Measurements from ENCODE around the gene RAB5B. TPM values are rescaled to one million over a fixed set of nuclear protein-coding genes. Genes with fewer than 3 reads are reported as not detected.

RAB5B gene, protein sequence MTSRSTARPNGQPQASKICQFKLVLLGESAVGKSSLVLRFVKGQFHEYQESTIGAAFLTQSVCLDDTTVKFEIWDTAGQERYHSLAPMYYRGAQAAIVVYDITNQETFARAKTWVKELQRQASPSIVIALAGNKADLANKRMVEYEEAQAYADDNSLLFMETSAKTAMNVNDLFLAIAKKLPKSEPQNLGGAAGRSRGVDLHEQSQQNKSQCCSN
- 100 to 1,000 TPM in 8 of 9 donors, 10 to 100 TPM in 1; 97.5 to 135 (median 119) TPM for total RNA-seq
- polyA plus RNA-seq: 10 to 100 TPM; 57.5 to 86.5 TPM
- long read RNA-seq, donor 1, full-length matches to known transcripts: 15 of 50 reads
- long read RNA-seq, donor 1, partial matches to known transcripts: 7 of 50 reads
- long read RNA-seq, donor 1, other reads (novel, unspliced or antisense): 28 of 50 reads
- long read RNA-seq, donor 2, full-length matches to known transcripts: 47 of 126 reads
- long read RNA-seq, donor 2, partial matches to known transcripts: 75 of 126 reads
- long read RNA-seq, donor 2, other reads (novel, unspliced or antisense): 4 of 126 reads
- long read RNA-seq, donor 3, full-length matches to known transcripts: 19 of 46 reads
- long read RNA-seq, donor 3, partial matches to known transcripts: 5 of 46 reads
- long read RNA-seq, donor 3, other reads (novel, unspliced or antisense): 22 of 46 reads

DNA sequence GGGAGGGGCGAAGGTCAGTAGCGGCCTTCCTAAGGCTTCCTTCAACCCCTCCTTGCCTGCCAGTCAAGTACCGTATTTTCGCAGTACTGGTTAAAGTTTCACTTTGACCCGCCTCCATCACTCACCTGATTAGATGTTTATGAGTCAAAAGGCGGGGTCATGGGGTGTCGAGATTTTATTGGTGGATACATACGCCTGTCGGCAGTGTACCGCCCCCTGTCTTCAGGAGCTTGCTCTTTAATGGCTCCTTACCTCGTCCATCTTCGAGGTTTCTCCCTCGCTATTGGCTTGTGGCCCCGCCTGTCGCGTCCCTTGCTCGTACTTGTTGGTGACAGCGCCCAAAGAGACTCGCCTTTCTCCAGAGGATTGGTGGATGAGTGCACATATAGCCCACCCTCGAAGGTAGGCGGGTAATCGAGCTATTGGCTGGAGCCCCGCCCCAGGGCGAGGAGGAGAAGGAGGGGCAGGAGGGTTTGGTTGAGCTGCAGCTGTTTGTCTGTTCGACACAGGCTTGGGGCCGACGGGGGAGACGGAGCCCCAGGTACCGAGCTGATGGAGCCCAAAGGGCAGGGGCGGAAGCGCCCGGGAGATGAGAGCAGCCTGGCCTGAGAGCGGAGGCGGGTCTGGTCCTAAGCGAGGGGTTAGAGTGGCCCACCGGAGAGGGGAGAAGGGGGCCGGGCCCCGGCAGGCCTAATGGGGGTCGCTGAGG lies at the start of gene RAB5B:
RAB5B (plus strand) TSS at position 480 of the 709 bp plus-strand sequence. CDS start 12,883 bp downstream, outside the sequence.
- peak; percentile 96 to 99 for TF ChIP-seq POLR2A (IDR thresholded peaks at IDR 0.05)
- TF ChIP-seq CTCF (IDR thresholded peaks at IDR 0.05): peak in 8 of 12 donors; percentile 9 to 51 (median 34)
- intact Hi-C loops (cut with DNase I): loop anchor here in 2 of 10 donors (5.0 kb wide), 3 partner anchors 41 to 156 kb away; partner anchors contain the start of genes DGKA (in 1 of the 2), ORMDL2 (in 1 of the 2), PYM1 (in 1 of the 2) and SARNP (in 1 of the 2)
- 0 to 1% (median 0%) methylated on average over 34 to 39 of the region's 39 CpGs for WGBS, 4 donors

GRCh38 chr12:55925371-55925770 lies 48.5 kb upstream of the RAB5B start:
- H3K4me3 ChIP-seq: peak overlapping the region in 2 of 12 donors; percentile 83 to 94
- DNase-seq (no peak), ATAC-seq (no peak)
- intact Hi-C loops (cut with DNase I): loop anchor here in 7 of 10 donors (1.0 to 5.0 kb wide), 6 partner anchors 16 to 108 kb away; partner anchors contain the start of genes ORMDL2 (in 2 of the 7), SARNP (in 2 of the 7), DNAJC14 (in 1 of the 7) and RAB5B (in 1 of the 7)
- TF ChIP-seq POLR2A (IDR thresholded peaks at IDR 0.05): no peak
- H3K27me3 ChIP-seq: no peaks in the 10 kb centered on the region
- 81 to 88% (median 85%) methylated on average over 4 of the region's 4 CpGs for WGBS, 4 donors
- H3K36me3 ChIP-seq: peaks cover 0 to 27% (median 13%) of the 10 kb centered on the region in 9 donors
- H3K4me1 ChIP-seq: peaks cover 0 to 45% (median 25%) of the 10 kb centered on the region in 12 donors
- H3K27ac ChIP-seq: peak overlapping the region in 1 of 12 donors; percentile 98
- H3K9me3 ChIP-seq: no peaks in the 10 kb centered on the region

More for the DNA sequence above, at the start of gene RAB5B:
- H3K4me3 ChIP-seq: peak within 1 kb of the TSS; percentile 84 to 100 (median 92)
- peaks cover 0 to 25% (median 0%) of the 10 kb centered on the region in 9 donors for H3K36me3 ChIP-seq
- ATAC-seq (peak; percentile 94 to 96 (median 95)), DNase-seq (peak; percentile 98 to 100 (median 100))
- H3K27me3 ChIP-seq: no peaks in the 10 kb centered on the region
- H3K27ac ChIP-seq: peak within 1 kb of the TSS; percentile 84 to 99 (median 96)
- no peaks in the 10 kb centered on the region for H3K9me3 ChIP-seq
- peaks cover 0 to 55% (median 30%) of the 10 kb centered on the region in 12 donors for H3K4me1 ChIP-seq

DNA sequence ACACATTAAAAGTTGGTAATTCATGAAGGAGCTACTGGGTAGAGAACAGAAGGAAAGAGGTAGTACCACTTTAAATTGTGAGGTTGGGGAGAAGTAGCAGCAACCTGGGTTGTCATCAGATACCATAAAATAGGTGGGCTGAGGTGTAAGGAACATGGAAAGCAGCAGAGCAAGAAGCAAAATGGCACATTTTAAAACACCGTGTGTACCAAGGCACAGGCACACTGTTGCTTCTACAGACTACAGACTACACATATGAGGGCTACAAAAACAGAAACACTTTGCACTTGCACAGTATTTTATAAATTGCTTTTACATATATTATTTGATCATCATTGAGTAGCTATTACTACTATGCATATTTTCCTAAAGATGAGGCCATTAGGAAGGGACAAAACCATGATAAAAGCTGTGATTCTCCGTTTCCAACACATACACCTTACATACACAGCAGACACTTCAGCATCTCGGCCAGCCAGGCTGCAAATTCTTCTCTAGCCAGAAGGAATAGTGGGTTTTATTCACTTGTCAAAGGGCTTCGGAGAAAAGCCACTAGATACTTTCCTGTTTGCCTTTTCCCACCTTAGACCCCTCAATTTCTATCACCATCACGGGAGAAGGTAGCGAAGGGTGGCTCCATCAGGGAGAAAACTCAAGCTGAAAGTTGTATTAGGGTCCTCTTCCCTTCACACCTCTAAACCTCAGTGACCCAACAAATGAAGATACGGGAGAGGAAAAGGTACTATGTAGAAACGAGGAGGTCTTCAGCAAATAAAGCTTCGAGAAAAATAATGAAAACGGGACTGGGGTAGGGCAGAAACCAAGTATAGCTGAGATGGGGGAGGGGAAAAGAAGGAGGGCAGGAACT lies 47.8 kb upstream of the RAB5B start:
- WGBS, 4 donors: 13 to 18% (median 16%) methylated on average over 10 of the region's 10 CpGs
- DNase-seq: no peak
- Histone ChIP-seq H3K9me3 (no peaks in the 10 kb centered on the region), H3K36me3 (peaks cover 0 to 27% (median 13%) of the 10 kb centered on the region in 9 donors), H3K27me3 (no peaks in the 10 kb centered on the region), H3K4me3 (peak overlapping the region; percentile 53 to 95 (median 82)), H3K27ac (peak overlapping the region; percentile 81 to 98 (median 97)), H3K4me1 (peaks cover 0 to 52% (median 30%) of the 10 kb centered on the region in 12 donors)
- TF ChIP-seq POLR2A (IDR thresholded peaks at IDR 0.05) (no peak), CTCF (IDR thresholded peaks at IDR 0.05) (no peak)
- no peak for ATAC-seq
- intact Hi-C loops (cut with DNase I): loop anchor here in 8 of 10 donors (1.0 to 5.0 kb wide), 9 partner anchors 17 to 109 kb away; partner anchors contain the start of genes ORMDL2 (in 3 of the 8), SARNP (in 2 of the 8), DNAJC14 (in 1 of the 8) and RAB5B (in 1 of the 8)
